NT2/D1 (cell line): Measurements from ENCODE around the gene ASIP.

Experiments
- SUZ12 ChIP-seq: IDR thresholded peaks from 2 replicates; pipeline ENCODE4 v1.6.1; 2011; ENCODE audit not compliant: insufficient read length, insufficient read depth; ENCODE audit errors: extremely low read depth
- ZNF274 ChIP-seq: IDR thresholded peaks from 2 replicates; pipeline ENCODE4 v1.6.1; 2011; ENCODE audit warnings: mild to moderate bottlenecking, low read depth, low read length

DNA sequence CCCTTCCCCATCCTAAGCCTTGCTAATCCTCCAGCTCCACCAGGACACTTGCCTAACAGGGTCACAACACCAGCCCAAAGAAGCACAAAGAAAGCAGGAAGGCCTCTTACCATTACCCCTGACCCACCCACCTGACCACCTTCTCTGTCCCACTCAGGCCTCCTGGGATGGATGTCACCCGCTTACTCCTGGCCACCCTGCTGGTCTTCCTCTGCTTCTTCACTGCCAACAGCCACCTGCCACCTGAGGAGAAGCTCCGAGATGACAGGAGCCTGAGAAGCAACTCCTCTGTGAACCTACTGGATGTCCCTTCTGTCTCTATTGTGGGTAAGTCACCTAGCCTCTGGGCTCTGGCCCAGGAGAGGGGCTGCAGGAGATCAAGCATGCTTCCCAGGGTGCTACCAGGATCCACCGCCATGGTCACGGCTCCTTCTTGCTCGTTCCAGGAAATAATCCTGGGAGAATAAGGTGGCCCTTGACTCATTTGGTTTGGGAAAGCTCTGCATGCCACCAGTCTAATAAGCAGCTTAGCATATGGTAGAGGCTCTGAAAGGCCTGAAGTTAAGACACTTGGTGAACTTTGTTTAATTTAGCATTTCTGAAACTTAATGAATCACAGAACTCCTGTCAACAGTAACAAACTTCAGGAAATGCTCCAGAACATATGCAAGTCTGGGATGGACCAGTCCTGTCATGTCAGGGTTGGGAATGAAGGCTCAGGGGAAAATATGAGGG is 19.2 kb downstream of the ASIP start:
- no peak for TF ChIP-seq SUZ12
- TF ChIP-seq ZNF274 = no peak
